Activated CD8-positive, alpha-beta memory T cell treated with anti-CD3 and anti-CD28 coated beads for 1 hour (primary cell): ENCODE measurements around the gene NIPAL4.

Experiments
- DNase-seq, 2 donors: peaks; one replicate each; pipeline ENCODE4 v3.0.0-alpha.2; 2020; ENCODE audit warnings: low read depth in 1 of 2; ENCODE audit errors: extremely low read depth in 1 of 2

NIPAL4 gene

GRCh38 chr5:157460921-157461792 is 1.1 kb downstream of the NIPAL4 start:
- no peak for DNase-seq

GRCh38 chr5:157463081-157463480 is 3.1 kb downstream of the NIPAL4 start:
- DNase-seq: no peak

- DNase-seq: no peak
Observed at GRCh38 chr5:157463621-157464518, 3.9 kb downstream of the NIPAL4 start.

DNA sequence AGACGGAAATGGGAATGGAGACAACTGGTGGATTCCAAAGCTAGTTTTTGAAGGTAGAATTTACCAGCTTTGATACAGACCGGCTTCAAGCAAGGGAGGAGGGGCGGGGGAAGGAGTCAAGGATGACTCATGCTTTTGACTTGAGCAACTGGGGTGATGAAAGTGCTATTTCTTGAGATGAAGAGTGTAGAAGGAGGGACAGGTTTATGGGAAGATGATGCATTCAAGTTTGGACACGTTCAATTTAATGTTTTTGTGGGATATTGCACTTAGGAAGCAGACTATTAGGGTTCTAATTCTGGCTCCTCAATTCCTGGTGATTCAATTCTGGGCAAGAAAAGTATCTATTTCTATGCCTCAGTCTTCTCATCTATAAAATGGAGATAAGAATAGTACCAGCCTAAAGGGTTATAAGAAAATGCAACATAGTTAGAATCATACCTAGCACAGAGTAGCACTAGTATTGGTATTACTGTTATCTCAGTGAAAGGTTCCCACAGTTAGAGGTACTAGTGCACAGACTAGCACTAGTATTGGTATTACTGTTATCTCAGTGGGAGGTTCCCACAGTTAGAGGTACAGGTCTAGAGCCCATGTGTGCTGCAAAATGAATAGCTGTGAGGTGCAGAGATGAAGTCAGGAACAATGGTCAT is 4.6 kb downstream of the NIPAL4 start:
- DNase-seq: no peak

GRCh38 chr5:157468293-157468965 is 8.4 kb downstream of the NIPAL4 start:
- no peak for DNase-seq

DNA sequence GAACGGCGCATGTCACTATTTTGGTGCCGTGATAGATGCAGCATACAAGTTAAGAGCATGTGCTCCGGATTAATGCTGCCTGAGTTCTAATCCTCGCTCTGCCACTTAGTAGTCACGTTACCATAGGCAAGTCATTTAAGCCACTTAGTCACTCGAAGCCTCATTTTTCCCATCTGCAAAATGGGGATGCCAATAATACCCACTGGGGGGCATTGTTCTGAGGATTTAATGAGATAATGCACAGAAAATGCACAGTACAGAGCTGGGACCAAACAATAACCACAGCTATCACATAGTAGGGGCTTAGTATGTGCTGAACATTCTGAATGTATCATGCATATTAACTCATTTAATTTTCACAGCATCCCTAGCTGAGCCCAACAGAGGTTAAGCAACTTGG is 9.1 kb downstream of the NIPAL4 start:
- no peak for DNase-seq

DNA sequence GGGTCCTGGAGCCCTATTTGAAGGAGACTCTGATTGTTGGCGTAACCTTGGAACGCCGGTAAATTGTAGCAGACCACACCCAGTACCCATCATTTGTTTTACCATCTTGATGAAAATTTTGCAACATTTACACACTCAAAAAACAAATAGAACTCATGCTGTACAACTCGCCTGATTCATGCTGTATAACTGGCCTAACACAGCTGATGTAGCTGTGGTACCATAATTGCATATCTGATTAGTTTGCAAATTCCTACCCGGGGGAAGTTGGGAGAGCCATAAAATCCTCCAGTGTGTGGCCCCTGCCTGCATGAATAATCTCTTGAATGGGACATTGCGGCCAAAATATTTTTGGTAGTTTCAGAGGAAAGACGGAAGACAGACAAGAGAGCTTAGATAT is 9.7 kb downstream of the NIPAL4 start:
- no peak for DNase-seq

- DNase-seq: no peak
Observed at GRCh38 chr5:157470631-157471030, 10.6 kb downstream of the NIPAL4 start.

- no peak for DNase-seq
Observed at GRCh38 chr5:157471709-157472108, 11.7 kb downstream of the NIPAL4 start.

GRCh38 chr5:157473383-157474320 is 13.6 kb downstream of the NIPAL4 start:
- DNase-seq: no peak

GRCh38 chr5:157475432-157475831 is 15.4 kb downstream of the NIPAL4 start:
- no peak for DNase-seq

DNA sequence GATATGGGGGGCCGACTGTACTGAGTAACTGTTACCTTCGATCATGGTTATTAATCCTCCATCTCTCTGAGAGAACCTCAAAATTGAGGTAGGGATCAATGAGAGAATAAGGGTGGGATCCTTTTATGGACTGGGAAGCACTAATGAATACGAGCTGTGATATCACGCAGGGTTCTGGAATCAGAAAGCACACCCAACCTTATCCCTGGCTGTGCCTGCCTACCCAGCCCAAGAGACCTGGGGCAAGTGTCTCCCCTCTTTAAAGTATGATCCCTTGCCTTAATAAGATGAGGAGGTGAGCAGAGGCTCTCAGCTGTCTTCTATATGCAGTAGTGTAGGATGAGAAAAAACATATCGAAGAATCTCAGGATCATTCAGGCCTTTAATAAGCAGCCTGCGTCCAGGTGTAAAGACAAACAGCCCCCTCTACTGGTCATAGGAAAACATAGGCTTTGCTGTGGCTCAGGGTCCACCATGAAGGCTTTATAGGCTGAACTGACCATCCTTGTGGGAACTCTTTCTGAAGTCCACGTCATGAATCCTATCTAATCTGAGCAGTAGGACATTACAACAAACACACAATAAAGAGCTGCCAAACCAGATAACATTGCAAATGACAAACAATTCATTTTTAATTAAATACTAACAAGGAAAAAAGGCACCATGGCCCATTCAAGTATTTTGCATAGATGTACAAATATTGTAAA is 16.8 kb downstream of the NIPAL4 start:
- no peak for DNase-seq

GRCh38 chr5:157477814-157478494 is 17.9 kb downstream of the NIPAL4 start:
- DNase-seq: no peak

DNA sequence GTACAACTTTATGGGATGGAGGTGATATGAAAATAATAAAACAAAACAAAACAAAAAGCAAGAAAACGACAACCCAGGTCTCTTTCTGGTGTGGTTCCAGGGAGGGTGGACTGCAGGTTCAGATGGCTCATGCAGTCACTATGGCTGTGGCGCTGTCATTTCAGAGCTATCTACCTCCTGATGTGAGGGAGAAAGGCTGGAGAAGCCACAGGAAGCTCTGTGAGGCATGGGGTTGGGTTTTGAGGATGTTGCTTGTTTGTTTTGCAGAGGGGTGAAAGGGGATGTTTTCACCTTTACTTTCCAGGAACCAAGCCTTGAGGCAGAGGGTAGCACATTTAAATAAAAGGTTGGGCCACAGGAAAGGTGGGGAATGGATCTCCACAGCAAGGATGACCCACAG is 18.7 kb downstream of the NIPAL4 start:
- DNase-seq: no peak

- DNase-seq: no peak
Observed at GRCh38 chr5:157479166-157479565, 19.2 kb downstream of the NIPAL4 start.

- DNase-seq: no peak
Observed at GRCh38 chr5:157479612-157480510, 19.8 kb downstream of the NIPAL4 start.

- no peak for DNase-seq
Observed at GRCh38 chr5:157481265-157481664, 21.3 kb downstream of the NIPAL4 start.
